ENCODE results near the gene AFF3.
A peak's percentile ranks its signal among the peaks of the same experiment; 100 is the strongest.

AFF3 gene

GRCh38 chr2:100182494-100183361 is 40.3 kb upstream of the AFF3 start:
- Histone ChIP-seq H3K79me2 (ENCODE audit: low read length) (no peaks in the 10 kb centered on the region), H3K36me3 (replicated peaks; ENCODE audit: low read depth, low read length) (no peaks in the 10 kb centered on the region), H3K4me1 (ENCODE audit: low read length) (peaks cover 52% of the 10 kb centered on the region), H3K9me3 (ENCODE audit: insufficient read depth, low read length) (no peaks in the 10 kb centered on the region), H3K4me3 (ENCODE audit: low read length) (peak overlapping the region; percentile 67), H3K27ac (ENCODE audit: low read length) (peak overlapping the region; percentile 41), H2AFZ (ENCODE audit: low read depth, low read length) (peak overlapping the region; percentile 83), H3K9ac (ENCODE audit: low read length) (peak overlapping the region; percentile 54), H3K4me2 (ENCODE audit: low read length) (peak overlapping the region; percentile 89), H4K20me1 (ENCODE audit: insufficient read depth, low read length) (no peaks in the 10 kb centered on the region), H3K27me3 (ENCODE audit: low read depth, low read length) (no peaks in the 10 kb centered on the region)
- TF ChIP-seq EZH2phosphoT487 (IDR thresholded peaks at IDR 0.05; ENCODE audit: low read depth) (no peak), CTCF (IDR thresholded peaks at IDR 0.05; ENCODE audit: low read depth, low read length) (no peak)

GRCh38 chr2:100180503-100180902 is 38.1 kb upstream of the AFF3 start:
- TF ChIP-seq EZH2phosphoT487 (IDR thresholded peaks at IDR 0.05; ENCODE audit: low read depth) (no peak), CTCF (IDR thresholded peaks at IDR 0.05; ENCODE audit: low read depth, low read length) (no peak)
- no peak overlapping the region for H3K27ac ChIP-seq (ENCODE audit: low read length)
- H3K27me3 ChIP-seq (ENCODE audit: low read depth, low read length) = no peaks in the 10 kb centered on the region
- H3K4me3 ChIP-seq (ENCODE audit: low read length) = no peak overlapping the region
- H4K20me1 ChIP-seq (ENCODE audit: insufficient read depth, low read length) = no peaks in the 10 kb centered on the region
- no peaks in the 10 kb centered on the region for H3K36me3 ChIP-seq (replicated peaks; ENCODE audit: low read depth, low read length)
- H3K9me3 ChIP-seq (ENCODE audit: insufficient read depth, low read length) = no peaks in the 10 kb centered on the region
- H3K4me2 ChIP-seq (ENCODE audit: low read length) = no peak overlapping the region
- H2AFZ ChIP-seq (ENCODE audit: low read depth, low read length) = no peak overlapping the region
- no peaks in the 10 kb centered on the region for H3K79me2 ChIP-seq (ENCODE audit: low read length)
- no peak overlapping the region for H3K9ac ChIP-seq (ENCODE audit: low read length)
- H3K4me1 ChIP-seq (ENCODE audit: low read length) = peaks cover 53% of the 10 kb centered on the region

GRCh38 chr2:100179806-100180205 is 37.4 kb upstream of the AFF3 start:
- TF ChIP-seq EZH2phosphoT487 (IDR thresholded peaks at IDR 0.05; ENCODE audit: low read depth) (no peak), CTCF (IDR thresholded peaks at IDR 0.05; ENCODE audit: low read depth, low read length) (no peak)
- no peak overlapping the region for H2AFZ ChIP-seq (ENCODE audit: low read depth, low read length)
- H3K9me3 ChIP-seq (ENCODE audit: insufficient read depth, low read length) = no peaks in the 10 kb centered on the region
- no peak overlapping the region for H3K4me2 ChIP-seq (ENCODE audit: low read length)
- no peaks in the 10 kb centered on the region for H3K27me3 ChIP-seq (ENCODE audit: low read depth, low read length)
- H3K79me2 ChIP-seq (ENCODE audit: low read length) = no peaks in the 10 kb centered on the region
- no peak overlapping the region for H3K9ac ChIP-seq (ENCODE audit: low read length)
- peaks cover 52% of the 10 kb centered on the region for H3K4me1 ChIP-seq (ENCODE audit: low read length)
- H3K27ac ChIP-seq (ENCODE audit: low read length) = no peak overlapping the region
- H3K4me3 ChIP-seq (ENCODE audit: low read length) = no peak overlapping the region
- no peaks in the 10 kb centered on the region for H3K36me3 ChIP-seq (replicated peaks; ENCODE audit: low read depth, low read length)
- no peaks in the 10 kb centered on the region for H4K20me1 ChIP-seq (ENCODE audit: insufficient read depth, low read length)

GRCh38 chr2:100178864-100179263 is 36.5 kb upstream of the AFF3 start:
- Histone ChIP-seq H3K79me2 (ENCODE audit: low read length) (no peaks in the 10 kb centered on the region), H3K4me2 (ENCODE audit: low read length) (no peak overlapping the region; the same call in 1 of the 2 replicates), H3K9me3 (ENCODE audit: insufficient read depth, low read length) (no peaks in the 10 kb centered on the region), H3K4me1 (ENCODE audit: low read length) (peaks cover 47% of the 10 kb centered on the region), H3K9ac (ENCODE audit: low read length) (no peak overlapping the region), H3K4me3 (ENCODE audit: low read length) (no peak overlapping the region), H3K27ac (ENCODE audit: low read length) (no peak overlapping the region), H2AFZ (ENCODE audit: low read depth, low read length) (no peak overlapping the region; the same call in 1 of the 2 replicates), H4K20me1 (ENCODE audit: insufficient read depth, low read length) (no peaks in the 10 kb centered on the region), H3K36me3 (replicated peaks; ENCODE audit: low read depth, low read length) (no peaks in the 10 kb centered on the region), H3K27me3 (ENCODE audit: low read depth, low read length) (no peaks in the 10 kb centered on the region)
- TF ChIP-seq CTCF (IDR thresholded peaks at IDR 0.05; ENCODE audit: low read depth, low read length) (no peak), EZH2phosphoT487 (IDR thresholded peaks at IDR 0.05; ENCODE audit: low read depth) (no peak)
